ENCODE results near the gene MSX2.
"Not testable (repeated sequence)": the region's sequence is repeated elsewhere in the genome, so short reads cannot be mapped to it uniquely, and the experiment has no call there.

The MSX2 gene

DNA sequence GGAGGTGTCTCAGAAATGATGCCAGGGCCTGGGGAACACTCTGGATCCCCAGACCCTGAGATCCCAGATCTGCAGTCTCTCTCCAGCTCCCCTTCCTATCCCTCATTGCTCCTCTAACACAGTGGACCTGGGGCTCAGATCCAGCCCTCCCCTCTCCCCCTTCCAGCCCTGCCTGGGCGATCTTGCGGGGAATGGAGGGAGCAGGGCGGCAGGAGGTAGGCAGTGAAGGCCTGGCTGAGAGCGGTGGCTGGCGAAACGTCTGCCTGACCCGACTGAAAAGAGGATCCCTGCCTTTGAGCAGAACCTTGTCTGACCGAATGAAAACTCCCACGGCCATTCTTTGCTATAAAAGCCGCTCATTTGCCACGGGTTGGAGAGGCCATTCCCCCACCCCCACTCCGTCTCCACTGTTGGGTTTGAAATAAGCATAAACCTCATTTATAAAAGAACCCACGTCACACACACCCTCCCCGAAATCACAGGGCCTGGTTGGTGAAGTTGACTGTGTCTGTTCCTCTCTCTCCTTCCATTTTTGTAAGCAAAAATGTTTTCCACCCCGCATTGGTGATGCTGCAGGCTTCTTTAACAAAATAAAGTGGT is 8.8 kb downstream of the MSX2 start:
- no peak for DNase-seq (ENCODE audit: low read depth in 2 of 2)

DNA sequence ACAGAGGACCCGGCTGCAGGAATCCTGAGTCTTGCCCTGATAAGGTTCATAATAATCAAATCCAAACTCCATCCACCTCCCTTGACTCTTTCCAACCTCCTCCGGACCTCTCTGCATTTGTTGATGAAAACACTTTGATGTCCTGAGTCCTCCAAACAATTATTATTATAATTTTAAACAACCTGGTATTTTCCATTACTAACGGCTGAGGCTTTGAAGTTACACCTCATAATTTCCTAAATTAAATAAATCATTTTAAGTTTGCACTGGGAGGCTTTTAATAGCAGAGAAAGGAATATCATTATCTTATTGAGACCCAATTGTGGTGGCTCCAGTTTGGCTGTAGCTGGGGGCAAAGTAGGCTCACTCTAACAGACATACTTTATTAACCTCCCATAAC is 9.5 kb downstream of the MSX2 start:
- DNase-seq (ENCODE audit: low read depth in 2 of 2), result no peak

DNA sequence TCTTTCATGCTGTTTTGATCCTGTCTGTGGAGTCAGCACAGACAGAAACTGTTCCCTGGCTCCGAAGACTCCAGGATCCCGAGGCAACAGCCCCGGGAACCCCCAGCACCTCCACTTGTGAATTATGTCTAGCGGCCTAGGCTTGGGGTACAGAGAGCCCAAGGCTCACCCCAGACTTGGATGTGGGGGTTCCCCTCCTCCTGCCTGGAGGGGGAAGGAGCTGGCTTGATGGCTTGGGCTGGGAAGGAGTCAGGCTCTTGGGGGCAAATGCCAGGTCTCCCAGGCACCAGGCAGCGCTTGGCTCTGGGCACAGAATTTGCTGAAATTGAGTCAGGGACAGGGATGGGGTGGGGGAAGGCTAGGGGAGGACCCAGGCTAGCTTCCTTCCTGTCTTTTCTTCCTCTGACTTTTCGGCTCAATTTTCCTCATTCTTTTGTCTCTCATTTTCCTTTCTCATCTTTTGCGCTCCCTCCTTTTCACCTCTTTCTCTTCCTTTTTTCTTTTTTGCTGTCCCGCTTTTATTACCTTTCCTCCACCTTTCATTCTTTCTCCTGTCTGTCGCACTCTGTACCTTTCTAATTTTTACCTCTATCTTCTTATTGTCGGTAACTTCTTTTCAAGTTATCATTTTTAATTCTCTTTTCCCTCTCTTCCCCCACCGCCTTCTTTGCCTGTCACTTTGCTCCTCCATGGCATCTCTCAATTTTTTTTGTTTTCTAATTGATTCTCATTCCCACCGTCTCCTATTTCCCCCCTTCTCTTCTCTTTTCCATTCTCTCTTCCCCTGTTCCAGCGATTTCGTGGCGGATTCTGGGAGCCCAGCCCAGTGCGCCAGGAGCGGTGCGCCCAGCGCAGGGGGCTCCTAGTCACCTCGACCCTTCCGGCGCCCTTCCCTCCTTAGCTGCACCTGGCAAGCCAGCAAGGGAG is 10.5 kb downstream of the MSX2 start:
- DNase-seq (ENCODE audit: low read depth in 2 of 2), result no peak

DNA sequence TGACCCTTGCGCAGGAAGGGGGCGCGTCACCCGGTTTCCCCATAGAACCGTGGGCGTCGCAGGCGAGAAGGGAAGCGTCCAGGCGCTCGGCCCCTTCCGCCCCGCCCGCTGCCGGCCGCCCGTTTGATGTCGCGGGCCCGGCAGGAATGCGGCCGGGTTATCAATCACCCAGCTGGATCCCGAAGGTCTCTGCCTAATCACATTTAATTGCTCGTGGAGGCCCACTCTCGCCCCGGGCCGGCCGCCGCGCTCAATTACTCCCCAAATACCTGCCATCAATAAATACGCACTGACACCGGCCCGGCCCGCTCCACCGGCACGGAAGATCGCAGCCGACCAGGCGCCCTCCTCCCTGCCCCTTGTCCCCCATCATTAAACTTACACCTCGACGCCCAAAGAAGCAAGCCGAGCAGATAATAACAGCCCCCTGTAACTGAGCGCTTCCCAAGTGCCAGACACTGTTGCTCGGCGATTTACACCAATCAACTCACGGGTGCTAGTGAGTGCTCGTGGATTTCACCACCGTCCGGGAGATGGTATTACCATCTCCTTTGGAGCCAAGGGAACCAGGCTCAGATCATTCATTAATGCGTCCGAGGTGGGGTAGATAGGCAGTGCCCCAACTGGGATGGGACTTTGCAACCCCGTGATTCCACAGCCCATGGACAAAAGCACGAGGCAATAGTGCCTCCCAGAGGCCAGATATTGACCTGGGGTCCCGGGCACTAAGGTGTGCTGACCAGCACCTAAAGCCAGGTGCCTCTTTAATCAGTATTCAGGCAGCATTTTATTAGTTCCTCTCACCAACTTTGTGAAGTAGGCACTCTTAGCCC is 11.3 kb downstream of the MSX2 start:
- DNase-seq (ENCODE audit: low read depth in 2 of 2), result no peak

DNA sequence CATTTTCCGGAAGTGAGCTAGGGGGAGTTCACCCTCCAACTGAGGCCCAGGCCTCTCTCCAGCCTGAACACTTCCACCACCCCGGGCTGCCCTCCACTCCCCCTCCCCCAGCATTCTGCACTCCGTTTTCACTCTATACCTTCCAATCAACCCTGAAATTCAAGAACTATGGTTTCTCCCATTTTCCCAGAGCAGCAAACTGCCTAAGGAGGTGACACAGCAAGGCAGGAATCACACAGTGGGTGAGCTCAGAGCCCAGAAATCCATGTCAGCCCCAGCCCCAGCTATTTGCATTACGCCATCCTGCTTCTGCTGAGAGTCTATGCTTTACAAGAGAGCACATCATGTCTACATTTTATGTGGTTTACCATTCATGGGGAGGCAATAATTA is 11.9 kb downstream of the MSX2 start:
- no peak for DNase-seq (ENCODE audit: low read depth in 2 of 2)

DNA sequence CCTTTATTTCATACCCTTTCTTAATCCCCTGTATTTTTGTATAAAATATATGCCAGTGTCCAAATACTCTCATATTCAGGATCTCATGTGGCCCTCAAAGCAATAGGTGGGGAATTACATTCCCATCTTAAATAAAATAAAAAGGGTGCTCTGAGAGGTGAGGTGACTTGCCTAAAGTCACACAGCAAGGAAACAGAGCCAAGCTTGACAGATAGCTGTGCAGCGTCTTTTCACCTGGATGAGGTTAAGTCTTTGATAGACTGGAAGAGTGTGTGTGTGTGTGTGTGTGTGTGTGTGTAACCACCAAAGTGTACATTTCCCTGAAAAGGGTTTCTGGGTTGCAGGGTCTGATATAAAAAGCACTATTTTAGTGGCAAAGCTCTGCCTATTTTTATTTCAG is 12.4 kb downstream of the MSX2 start:
- DNase-seq (ENCODE audit: low read depth in 2 of 2), result no peak

DNA sequence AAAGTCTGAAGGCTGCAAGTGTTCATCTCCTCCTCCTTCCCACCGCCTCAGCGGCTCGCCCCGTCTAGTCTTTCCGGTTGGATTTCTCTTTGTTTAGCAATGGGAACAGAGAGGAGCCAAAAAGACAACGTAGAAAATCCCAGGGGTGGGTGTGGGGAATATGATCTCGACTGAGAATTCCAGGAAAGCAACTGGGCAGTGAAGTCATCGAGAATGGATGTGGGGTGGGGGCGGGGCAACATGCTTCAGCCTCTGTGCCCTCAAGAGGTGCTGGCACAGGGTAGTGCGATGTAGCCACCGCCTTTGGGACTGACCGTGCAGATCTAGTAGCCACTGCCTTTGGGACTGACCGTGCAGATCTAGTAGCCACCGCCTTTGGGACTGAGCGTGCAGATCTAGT is 12.9 kb downstream of the MSX2 start:
- DNase-seq (ENCODE audit: low read depth in 2 of 2), result no peak

DNA sequence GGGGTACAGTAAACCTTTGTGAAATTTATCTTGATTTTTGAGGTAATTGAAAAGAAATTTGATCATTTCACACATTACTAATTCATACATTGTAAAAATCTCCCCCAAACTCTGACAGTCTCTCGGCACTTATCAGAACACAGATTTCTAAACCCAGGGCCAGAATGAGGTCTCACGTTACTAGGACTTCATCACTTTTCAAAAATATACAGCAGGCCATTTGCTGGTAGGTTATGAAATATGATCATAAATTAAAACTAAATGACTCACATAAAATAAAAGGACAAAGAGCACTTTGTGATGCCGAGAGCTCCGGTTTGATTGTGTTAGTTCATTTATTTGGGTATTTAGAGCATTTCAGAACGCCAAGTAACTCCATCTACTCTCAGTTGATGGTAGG is 17.0 kb downstream of the MSX2 start:
- DNase-seq (ENCODE audit: low read depth in 2 of 2), result no peak

DNA sequence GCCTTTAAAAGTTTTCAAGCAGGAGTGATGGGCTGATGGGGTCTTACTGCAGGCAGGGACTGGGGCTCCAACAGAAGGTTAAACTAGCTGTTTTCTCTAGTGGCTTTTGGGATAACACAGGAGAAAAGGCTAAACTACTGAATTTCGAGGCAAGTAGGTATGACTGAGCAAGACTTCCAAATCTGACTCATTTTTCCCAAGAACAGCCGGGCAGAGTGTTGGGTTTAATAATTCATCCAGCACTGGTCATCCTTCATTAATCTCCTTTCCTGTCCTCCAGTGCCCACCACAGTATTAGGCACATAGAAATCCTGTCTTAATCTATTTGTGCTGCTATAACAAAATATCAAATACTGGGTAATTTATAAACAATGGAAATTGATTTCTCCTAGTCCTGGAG is 20.5 kb downstream of the MSX2 start:
- DNase-seq (ENCODE audit: low read depth in 2 of 2), result no peak

DNA sequence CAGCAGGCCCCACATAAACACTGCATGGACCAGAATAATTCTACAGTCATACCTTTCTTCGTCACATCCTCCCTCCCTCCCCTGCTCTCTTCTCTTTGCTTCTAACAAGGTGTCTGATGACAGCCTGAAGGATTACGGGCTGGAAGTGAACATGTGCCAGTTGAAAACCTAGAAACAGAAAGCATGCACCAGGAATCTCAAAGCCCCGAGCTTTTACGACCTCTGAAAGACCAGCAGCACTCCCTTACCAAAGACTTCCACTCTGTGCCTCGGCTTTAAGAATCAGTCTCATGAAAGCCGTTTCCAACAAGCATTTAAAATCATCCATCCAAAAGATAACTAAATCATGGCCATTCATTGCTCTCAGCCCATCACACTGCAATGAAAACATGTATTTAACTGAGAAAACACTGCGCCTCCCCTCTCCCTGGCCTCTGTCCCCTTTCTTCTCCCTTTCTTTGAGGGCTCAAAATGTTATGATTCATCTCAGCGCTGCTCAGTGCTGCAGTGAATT is 21.3 kb downstream of the MSX2 start:
- no peak for DNase-seq (ENCODE audit: low read depth in 2 of 2)

DNA sequence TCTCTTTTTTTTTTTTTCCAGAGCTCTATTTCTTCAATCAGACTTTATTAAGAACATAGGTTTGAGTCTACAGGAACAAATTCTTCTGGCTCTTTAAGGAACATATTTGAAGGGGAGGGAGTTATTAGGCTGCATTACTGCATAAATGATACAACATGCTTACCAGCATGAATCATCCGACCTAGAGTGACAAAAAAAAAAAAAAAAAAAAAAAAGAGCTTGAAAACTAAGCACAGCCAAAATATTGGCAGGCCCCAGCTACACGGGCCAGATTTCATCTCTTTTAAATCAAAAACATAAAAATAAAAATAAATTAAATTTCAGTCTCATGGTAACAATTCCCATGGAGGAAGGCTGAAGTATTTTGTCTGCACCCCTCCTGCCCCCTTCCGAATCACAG is 26.3 kb downstream of the MSX2 start:
- DNase-seq (ENCODE audit: low read depth in 2 of 2), result no peak

DNA sequence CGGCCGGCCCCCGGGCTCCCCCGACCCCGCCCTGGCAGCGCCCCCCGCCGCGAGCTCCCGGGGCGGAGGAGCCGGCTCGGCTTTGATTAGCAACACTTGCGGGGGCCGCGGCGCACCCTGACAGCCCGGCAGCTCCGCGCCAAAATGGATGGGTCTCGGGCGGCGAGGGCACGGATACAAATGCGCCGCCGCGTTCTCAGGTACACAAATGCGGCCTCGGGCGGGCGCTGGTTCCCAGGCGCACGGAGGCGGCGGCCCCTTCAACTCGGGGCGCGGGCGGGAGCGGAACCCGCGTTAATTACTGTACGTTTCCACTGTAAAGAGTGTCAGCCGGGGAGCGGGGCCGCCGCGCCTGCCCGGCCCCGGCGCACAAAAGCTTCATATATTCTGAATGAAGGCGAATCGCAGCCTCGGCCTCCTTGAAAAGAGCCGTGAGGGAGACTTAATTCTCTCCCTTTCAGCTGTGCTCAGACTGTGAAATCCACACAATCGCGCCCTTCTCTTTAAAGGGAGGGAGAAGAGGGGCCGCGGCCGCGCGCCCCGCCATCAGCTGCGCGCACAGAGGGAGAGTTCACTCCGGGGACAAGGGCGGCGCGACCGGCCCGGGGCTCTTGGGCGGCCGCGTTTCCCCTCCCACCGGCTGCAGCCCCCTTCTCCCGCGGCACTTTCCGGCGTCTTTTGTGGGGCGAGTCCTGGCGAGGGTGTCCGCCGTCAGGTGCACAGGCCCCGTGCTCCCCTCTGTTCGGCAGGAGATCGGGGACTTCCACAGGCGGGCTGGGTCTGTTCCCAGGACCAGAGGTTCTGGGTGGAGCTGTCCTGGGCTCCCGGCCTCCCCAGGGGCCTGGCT is 27.0 kb downstream of the MSX2 start:
- no peak for DNase-seq (ENCODE audit: low read depth in 2 of 2)

DNA sequence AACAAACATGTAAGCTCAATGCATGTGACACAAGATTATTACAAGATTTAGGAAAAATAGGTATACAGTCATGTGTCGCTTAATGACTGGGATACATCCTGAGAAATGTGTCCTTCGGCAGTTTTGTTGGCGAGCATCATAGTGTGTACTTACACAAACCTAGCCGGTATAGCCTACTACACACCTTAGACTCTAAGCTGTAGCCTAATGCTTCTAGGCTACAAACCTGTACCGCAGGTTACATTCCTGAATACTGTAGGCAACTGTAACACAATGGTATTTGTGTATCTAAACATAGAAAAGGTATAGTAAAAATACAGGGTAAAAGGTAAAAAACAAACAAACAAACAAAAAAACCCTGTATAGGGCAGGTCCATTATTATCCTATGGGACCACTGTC is 27.7 kb downstream of the MSX2 start:
- no peak for DNase-seq (ENCODE audit: low read depth in 2 of 2)

DNA sequence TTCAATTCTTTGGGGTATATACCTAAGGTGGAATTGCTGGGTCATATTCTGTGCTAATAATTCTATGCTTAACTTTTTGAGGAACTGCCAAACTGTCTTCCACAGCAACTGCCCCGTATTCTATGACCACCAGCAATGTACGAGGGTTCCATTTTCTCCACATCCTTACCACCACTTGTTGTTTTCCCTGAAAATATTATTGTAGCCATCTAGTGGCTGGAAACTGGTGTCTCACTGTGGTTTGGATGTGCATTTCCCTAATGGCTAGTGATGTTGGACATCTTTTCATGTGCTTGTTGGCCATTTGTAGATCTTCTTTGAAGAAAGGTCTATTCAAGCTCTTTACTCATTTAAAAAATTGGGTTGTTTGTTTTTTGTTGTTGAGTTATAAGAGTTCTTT is 30.7 kb downstream of the MSX2 start:
- DNase-seq (ENCODE audit: low read depth in 2 of 2), result no peak

DNA sequence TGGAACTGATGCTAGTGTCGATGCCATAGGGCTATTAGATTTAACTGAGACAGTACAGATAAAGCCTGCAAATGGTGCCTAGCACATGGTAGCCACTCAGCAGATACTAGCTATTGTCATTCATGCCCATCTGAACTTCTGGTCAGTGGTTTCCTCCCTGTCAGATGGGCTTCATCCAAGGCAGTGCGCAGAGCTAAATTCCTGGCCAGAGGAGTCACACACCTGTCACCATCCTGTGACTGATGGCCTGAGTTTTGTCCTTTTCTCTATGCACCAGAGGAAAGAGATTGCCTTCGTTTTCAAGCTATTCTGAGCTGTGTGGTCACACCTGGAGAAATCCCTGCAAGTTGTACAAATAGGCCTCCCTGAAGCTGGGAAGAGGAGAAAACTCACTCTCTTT is 34.7 kb downstream of the MSX2 start:
- DNase-seq (ENCODE audit: low read depth in 2 of 2), result no peak

DNA sequence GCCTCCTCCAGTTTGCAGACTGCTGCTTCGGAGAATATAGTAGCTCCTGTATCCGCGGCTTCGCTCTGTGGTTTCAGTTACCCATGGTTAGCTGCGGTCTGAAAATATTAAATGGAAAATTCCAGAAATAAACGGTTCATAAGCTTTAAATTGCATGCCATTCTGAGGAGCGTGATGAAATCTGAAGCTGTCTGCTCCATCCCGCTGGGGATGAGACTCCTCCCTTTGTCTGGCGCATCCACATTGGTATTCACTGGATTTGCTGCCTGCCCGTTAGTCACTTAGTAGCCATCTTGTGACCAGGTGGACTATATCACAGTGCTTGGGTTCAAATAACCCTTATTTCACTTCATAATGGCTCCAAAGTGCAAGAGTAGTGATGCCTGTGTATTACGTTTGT is 36.3 kb downstream of the MSX2 start:
- no peak for DNase-seq (ENCODE audit: low read depth in 2 of 2)

DNA sequence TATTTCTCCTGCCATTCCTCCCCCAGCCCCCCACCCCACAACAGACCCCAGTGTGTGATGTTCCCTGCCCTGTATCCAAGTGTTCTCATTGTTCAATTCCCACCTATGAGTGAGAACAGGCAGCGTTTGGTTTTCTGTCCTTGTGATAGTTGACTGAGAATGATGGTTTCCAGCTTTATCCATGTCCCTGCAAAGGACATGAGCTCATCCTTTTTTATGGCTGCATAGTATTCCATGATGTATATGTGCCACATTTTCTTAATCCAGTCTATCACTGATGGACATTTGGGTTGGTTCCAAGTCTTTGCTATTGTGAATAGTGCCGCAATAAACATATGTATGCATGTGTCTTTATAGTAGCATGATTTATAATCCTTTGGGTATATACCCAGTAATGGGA is 37.0 kb downstream of the MSX2 start:
- DNase-seq (ENCODE audit: low read depth in 2 of 2), result not testable (repeated sequence)

DNA sequence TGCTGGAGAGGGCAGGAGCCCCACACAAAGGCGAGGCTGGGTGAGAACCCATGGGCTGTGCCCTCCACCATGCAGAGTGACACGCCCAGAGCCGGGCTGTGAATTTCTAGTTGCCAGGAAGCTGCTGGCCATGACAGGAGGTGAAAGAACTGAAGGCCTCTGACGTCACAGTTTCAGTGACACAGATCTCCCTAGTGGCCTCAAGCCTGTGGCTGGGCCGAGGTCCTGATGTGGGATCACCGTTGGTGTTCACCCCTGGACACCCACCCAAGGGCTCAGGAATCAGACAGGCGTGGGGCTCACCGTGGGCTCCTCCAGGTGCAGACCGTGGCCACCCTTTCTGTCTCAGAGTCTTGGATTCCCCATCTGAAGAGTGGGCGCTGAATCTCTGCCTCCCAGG is 39.9 kb downstream of the MSX2 start:
- no peak for DNase-seq (ENCODE audit: low read depth in 2 of 2)

DNA sequence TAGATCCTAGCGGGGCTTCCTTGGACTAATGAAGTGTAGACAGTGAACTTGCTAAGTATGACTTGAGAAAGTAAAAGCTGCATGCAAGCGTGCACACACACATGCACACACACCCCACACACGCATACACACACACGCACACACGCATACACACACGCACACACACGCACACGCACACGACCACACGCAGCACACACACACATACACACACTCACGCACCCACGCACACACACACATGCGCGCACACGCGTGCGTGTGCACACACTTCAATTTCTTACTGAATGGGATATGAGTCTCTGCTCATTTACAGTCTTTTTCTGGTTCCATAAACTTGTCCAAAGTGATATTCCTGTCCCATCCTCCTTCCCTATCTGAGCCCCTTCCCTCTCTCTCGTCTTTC is 41.2 kb downstream of the MSX2 start:
- DNase-seq (ENCODE audit: low read depth in 2 of 2), result no peak

DNA sequence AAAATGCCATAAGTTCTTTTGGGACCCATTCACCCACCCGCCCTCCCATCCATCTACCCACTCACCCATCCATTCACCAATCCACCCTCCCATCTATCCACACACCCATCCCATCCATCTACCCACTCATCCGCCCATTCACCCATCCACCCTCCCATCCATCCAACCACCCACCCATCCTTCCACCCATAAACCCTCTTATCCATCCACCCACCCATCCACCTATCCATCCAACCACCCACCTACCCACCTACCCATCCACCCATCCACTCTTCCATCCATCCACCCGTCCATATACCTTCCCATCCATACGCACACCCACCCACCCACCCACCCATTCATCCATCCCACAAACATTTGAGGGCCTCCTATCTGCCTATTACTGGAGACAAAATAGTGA is 43.3 kb downstream of the MSX2 start:
- DNase-seq (ENCODE audit: low read depth in 2 of 2), result no peak

DNA sequence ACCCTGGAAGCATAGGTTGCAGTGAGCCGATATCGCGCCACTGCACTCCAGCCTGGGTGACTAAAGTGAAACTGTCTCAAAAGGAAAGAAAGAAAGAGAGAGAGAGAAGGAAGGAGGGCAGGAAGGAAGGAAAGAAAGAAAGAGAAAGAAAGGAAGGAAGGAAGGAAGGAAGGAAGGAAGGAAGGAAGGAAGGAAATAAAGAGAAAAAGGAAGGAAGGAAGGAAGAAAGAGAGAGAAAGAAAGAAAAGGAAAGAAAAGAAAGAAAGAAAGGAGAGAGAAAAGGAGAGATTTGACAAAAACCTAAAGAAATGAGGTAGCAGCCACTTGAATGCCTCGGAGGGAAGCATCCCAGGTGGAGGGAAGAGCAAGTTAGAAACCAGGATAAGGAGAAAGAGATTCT is 44.6 kb downstream of the MSX2 start:
- DNase-seq (ENCODE audit: low read depth in 2 of 2), result no peak

DNA sequence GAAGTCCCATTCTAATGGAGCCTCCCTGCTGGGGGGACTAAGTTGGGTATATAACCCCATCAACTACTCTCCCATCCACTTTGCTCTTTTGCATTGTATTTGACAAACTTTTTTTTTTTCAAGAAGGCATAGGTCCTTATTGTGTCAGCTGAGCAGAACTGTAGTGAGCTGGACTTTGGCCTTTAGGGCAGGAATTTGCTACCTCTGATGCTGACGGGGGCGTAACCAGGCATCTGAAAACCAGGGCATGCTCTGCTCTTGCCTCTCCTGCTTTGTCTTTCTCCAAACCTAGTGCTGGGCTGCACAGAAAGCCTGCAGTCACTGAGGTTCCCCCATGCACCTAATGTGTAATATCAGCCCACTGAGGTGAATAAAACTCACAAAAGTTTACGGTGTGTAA is 49.0 kb downstream of the MSX2 start:
- no peak for DNase-seq (ENCODE audit: low read depth in 2 of 2)

All from stimulated activated CD8-positive, alpha-beta memory T cell treated with anti-CD3 and anti-CD28 coated beads, Interleukin-2, amount 100 ng/mL, for 48 hours (primary cell).